Fibroblast of skin of scalp (primary cell): Measurements from ENCODE around the gene ERLEC1. TPM values are rescaled to one million over a fixed set of nuclear protein-coding genes. Genes with fewer than 3 reads are reported as not detected.
"Not testable (repeated sequence)": the region's sequence is repeated elsewhere in the genome, so short reads cannot be mapped to it uniquely, and the experiment has no call there.

Source experiments
- DNase-seq: peaks from one replicate; pipeline ENCODE4 v3.0.0-alpha.2; 2013
- polyA plus RNA-seq, 2 experiments: library from polyadenylated mRNA; unstranded; fragments of 120-200 nt; gene quantifications; one replicate each; pipeline ENCODE4 v1.2.1, GENCODE V29; 2013; ENCODE audit not compliant: insufficient read length in 2 of 2

Gene ERLEC1
- 66.9 TPM for polyA plus RNA-seq (2013, experiment 1 of 2; ENCODE audit: insufficient read length)
- 70.8 TPM for polyA plus RNA-seq (2013, experiment 2 of 2; ENCODE audit: insufficient read length)

- DNase-seq: peak; percentile 94
These were observed at the start of gene ERLEC1, which contains the start of gene ASB3 for GRCh38 chr2:53786705-53787613. Gene ERLEC1 (plus strand): TSS chr2:53787044. CDS start chr2:53787211, 167 bp downstream. Gene ASB3 (minus strand): TSS chr2:53786953. CDS start chr2:53765572, 21,381 bp downstream.

GRCh38 chr2:53737091-53737490 lies 49.8 kb upstream of the ERLEC1 start:
- DNase-seq: no peak

GRCh38 chr2:53739032-53739431 lies 47.8 kb upstream of the ERLEC1 start:
- DNase-seq: no peak

- peak; percentile 52 for DNase-seq
These were observed 46.7 kb upstream of the ERLEC1 start for GRCh38 chr2:53740170-53740569.

GRCh38 chr2:53744395-53745065 lies 42.3 kb upstream of the ERLEC1 start:
- DNase-seq: peak; percentile 46

GRCh38 chr2:53750041-53750768 lies 36.6 kb upstream of the ERLEC1 start:
- no peak for DNase-seq

- DNase-seq: peak; percentile 8
These were observed 35.1 kb upstream of the ERLEC1 start for GRCh38 chr2:53751728-53752127.

- no peak for DNase-seq
These were observed 34.5 kb upstream of the ERLEC1 start for GRCh38 chr2:53752385-53752784.

GRCh38 chr2:53753041-53753440 lies 33.8 kb upstream of the ERLEC1 start:
- DNase-seq: no peak

GRCh38 chr2:53755121-53755520 lies 31.7 kb upstream of the ERLEC1 start:
- no peak for DNase-seq

GRCh38 chr2:53756644-53757043 lies 30.2 kb upstream of the ERLEC1 start:
- no peak for DNase-seq

- not testable (repeated sequence) for DNase-seq
These were observed 29.6 kb upstream of the ERLEC1 start for GRCh38 chr2:53757206-53757605.

GRCh38 chr2:53765767-53766166 lies 21.1 kb upstream of the ERLEC1 start:
- no peak for DNase-seq

- DNase-seq: peak; percentile 81
These were observed 19.2 kb upstream of the ERLEC1 start, which contains the start of gene CHAC2 for GRCh38 chr2:53767405-53768241. Gene CHAC2 (plus strand): TSS chr2:53767804. CDS start chr2:53767887, 83 bp downstream.

- DNase-seq: peak; percentile 40
These were observed 18.7 kb upstream of the ERLEC1 start for GRCh38 chr2:53768242-53768542.

- no peak for DNase-seq
These were observed 17.4 kb upstream of the ERLEC1 start for GRCh38 chr2:53769318-53769945.

GRCh38 chr2:53770264-53770663 lies 16.6 kb upstream of the ERLEC1 start:
- DNase-seq: no peak

- no peak for DNase-seq
These were observed 9.7 kb upstream of the ERLEC1 start for GRCh38 chr2:53777134-53777533.

- no peak for DNase-seq
These were observed 8.2 kb upstream of the ERLEC1 start for GRCh38 chr2:53778536-53779162.

- DNase-seq: no peak
These were observed 6.8 kb upstream of the ERLEC1 start for GRCh38 chr2:53780056-53780455.

- no peak for DNase-seq
These were observed 4.2 kb upstream of the ERLEC1 start for GRCh38 chr2:53782676-53783075.
